PFSK-1 (cell line): ENCODE results near the gene RPL5.

ENCODE experiments used
- FOXP2 ChIP-seq: optimal IDR thresholded peaks from 2 replicates; pipeline ENCODE3; 2011; ENCODE audit warnings: borderline replicate concordance, control low read depth, inconsistent platforms; ENCODE audit not compliant: insufficient read depth; ENCODE audit errors: extremely low read length, extremely low read depth
- POLR2AphosphoS5 ChIP-seq: IDR thresholded peaks from 2 replicates; pipeline ENCODE4 v1.6.1; 2012; ENCODE audit warnings: low read depth, mild to moderate bottlenecking, control low read depth, low read length, moderate library complexity
- SIN3A ChIP-seq: IDR thresholded peaks from 2 replicates; pipeline ENCODE4 v1.6.1; 2012; ENCODE audit warnings: mild to moderate bottlenecking, low read length, moderate library complexity, borderline replicate concordance; ENCODE audit not compliant: insufficient read depth
- TF ChIP-seq, protein P1 (sequence below), 2 experiments: IDR thresholded peaks; 2 replicates each; pipeline versions ENCODE4 v1.6.1 to v1.8.0; 2011 to 2012; ENCODE audit warnings: low read depth in 2 of 2, low read length in 2 of 2, control low read depth in 1 of 2, inconsistent platforms in 1 of 2, mild to moderate bottlenecking in 1 of 2, moderate library complexity in 1 of 2; ENCODE audit not compliant: insufficient read depth in 1 of 2

GRCh38 chr1:92851729-92852128, 19.9 kb downstream of the RPL5 start:
- no peak for TF ChIP-seq SIN3A
- TF ChIP-seq POLR2AphosphoS5 = no peak
- TF ChIP-seq, protein P1, sequence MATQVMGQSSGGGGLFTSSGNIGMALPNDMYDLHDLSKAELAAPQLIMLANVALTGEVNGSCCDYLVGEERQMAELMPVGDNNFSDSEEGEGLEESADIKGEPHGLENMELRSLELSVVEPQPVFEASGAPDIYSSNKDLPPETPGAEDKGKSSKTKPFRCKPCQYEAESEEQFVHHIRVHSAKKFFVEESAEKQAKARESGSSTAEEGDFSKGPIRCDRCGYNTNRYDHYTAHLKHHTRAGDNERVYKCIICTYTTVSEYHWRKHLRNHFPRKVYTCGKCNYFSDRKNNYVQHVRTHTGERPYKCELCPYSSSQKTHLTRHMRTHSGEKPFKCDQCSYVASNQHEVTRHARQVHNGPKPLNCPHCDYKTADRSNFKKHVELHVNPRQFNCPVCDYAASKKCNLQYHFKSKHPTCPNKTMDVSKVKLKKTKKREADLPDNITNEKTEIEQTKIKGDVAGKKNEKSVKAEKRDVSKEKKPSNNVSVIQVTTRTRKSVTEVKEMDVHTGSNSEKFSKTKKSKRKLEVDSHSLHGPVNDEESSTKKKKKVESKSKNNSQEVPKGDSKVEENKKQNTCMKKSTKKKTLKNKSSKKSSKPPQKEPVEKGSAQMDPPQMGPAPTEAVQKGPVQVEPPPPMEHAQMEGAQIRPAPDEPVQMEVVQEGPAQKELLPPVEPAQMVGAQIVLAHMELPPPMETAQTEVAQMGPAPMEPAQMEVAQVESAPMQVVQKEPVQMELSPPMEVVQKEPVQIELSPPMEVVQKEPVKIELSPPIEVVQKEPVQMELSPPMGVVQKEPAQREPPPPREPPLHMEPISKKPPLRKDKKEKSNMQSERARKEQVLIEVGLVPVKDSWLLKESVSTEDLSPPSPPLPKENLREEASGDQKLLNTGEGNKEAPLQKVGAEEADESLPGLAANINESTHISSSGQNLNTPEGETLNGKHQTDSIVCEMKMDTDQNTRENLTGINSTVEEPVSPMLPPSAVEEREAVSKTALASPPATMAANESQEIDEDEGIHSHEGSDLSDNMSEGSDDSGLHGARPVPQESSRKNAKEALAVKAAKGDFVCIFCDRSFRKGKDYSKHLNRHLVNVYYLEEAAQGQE (IDR thresholded peaks at IDR 0.05; ENCODE audit: insufficient read depth in 1 of 2, low read depth in 2 of 2, low read length in 2 of 2) = no peak
- TF ChIP-seq FOXP2 = no peak
